GM10847 (cell line): ENCODE results near the gene ZDBF2.

Source experiments
- POLR2A ChIP-seq: IDR thresholded peaks from 2 replicates; pipeline ENCODE4 v1.6.1; 2011; ENCODE audit not compliant: insufficient read length; ENCODE audit errors: extremely low read depth

Gene ZDBF2

GRCh38 chr2:206255003-206255402 lies 19.5 kb upstream of the ZDBF2 start:
- no peak for TF ChIP-seq POLR2A

- TF ChIP-seq POLR2A = no peak
Observed at GRCh38 chr2:206256706-206257205, 17.7 kb upstream of the ZDBF2 start.

- TF ChIP-seq POLR2A = no peak
Observed at GRCh38 chr2:206257350-206257749, 17.1 kb upstream of the ZDBF2 start.

GRCh38 chr2:206257861-206258260 lies 16.6 kb upstream of the ZDBF2 start:
- TF ChIP-seq POLR2A = no peak

GRCh38 chr2:206259376-206260187 lies 14.9 kb upstream of the ZDBF2 start:
- TF ChIP-seq POLR2A = no peak

GRCh38 chr2:206260188-206261012 lies 14.1 kb upstream of the ZDBF2 start:
- TF ChIP-seq POLR2A = no peak

- TF ChIP-seq POLR2A = no peak
Observed at GRCh38 chr2:206263959-206264603, 10.4 kb upstream of the ZDBF2 start.

GRCh38 chr2:206266130-206267125 lies 8.0 kb upstream of the ZDBF2 start:
- TF ChIP-seq POLR2A = no peak

- TF ChIP-seq POLR2A = no peak
Observed at GRCh38 chr2:206267567-206267966, 6.9 kb upstream of the ZDBF2 start.

- TF ChIP-seq POLR2A = no peak
Observed at GRCh38 chr2:206271065-206271464, 3.4 kb upstream of the ZDBF2 start.

GRCh38 chr2:206273905-206274304 lies 558 bp upstream of the ZDBF2 start:
- TF ChIP-seq POLR2A = no peak

GRCh38 chr2:206275312-206276055 lies 1.0 kb downstream of the ZDBF2 start:
- no peak for TF ChIP-seq POLR2A

- no peak for TF ChIP-seq POLR2A
Observed at GRCh38 chr2:206276169-206276942, 1.9 kb downstream of the ZDBF2 start.
